Measurements from ENCODE around the gene POPDC3. TPM values are rescaled to one million over a fixed set of nuclear protein-coding genes. Genes with fewer than 3 reads are reported as not detected.
A peak's percentile ranks its signal among the peaks of the same experiment; 100 is the strongest.

The POPDC3 gene
- total and polyA plus RNA-seq, 7 donors = 80.1 to 271 (median 124) TPM

DNA sequence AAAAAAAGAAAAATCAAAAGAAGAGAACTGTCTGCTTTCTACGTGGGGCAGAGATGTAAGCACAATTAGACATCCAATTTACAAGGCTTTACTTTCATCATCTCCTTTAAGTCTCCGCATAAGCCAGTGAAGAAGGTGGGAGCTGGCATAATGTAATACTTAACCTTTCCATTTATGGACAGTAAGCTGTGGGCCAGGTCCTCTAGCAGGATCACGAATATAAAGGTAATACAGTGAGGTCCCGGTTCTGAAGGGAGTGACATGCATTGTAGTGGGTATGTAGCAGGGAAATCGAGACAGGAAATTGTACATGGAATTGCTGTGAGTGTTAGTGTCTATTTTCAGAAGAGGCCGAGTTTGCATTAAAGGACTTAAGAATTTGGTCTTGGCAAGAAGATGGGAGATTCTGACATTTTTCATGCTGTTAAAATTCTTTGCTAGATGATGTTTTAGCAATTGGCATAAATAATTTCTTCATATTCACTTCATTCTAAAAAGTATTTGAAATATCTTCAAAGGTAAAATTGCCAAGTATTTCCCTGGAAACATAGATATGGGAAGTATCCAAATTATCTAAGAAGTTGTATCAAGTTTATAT is 20.4 kb upstream of the POPDC3 start:
- intact Hi-C loops (cut with DNase I) = no loop called here
- ATAC-seq (peak in 1 of 4 donors; percentile 35), DNase-seq (no peak)
- no peaks in the 10 kb centered on the region for H3K36me3 ChIP-seq (ENCODE audit: insufficient read depth in 1 of 2, low read depth in 1 of 2)
- H3K4me1 ChIP-seq = no peaks in the 10 kb centered on the region
- no peaks in the 10 kb centered on the region for H3K9me3 ChIP-seq
- no peak overlapping the region for H3K4me3 ChIP-seq
- TF ChIP-seq, protein P1, sequence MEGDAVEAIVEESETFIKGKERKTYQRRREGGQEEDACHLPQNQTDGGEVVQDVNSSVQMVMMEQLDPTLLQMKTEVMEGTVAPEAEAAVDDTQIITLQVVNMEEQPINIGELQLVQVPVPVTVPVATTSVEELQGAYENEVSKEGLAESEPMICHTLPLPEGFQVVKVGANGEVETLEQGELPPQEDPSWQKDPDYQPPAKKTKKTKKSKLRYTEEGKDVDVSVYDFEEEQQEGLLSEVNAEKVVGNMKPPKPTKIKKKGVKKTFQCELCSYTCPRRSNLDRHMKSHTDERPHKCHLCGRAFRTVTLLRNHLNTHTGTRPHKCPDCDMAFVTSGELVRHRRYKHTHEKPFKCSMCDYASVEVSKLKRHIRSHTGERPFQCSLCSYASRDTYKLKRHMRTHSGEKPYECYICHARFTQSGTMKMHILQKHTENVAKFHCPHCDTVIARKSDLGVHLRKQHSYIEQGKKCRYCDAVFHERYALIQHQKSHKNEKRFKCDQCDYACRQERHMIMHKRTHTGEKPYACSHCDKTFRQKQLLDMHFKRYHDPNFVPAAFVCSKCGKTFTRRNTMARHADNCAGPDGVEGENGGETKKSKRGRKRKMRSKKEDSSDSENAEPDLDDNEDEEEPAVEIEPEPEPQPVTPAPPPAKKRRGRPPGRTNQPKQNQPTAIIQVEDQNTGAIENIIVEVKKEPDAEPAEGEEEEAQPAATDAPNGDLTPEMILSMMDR (IDR thresholded peaks at IDR 0.05) = no peak
- 44 to 66% (median 48%) methylated on average over 6 of the region's 6 CpGs for WGBS, 3 donors
- H3K27ac ChIP-seq = peak overlapping the region; percentile 17
- peaks cover 0 to 1% (median 0%) of the 10 kb centered on the region in 3 donors for H3K27me3 ChIP-seq (ENCODE audit: insufficient read depth in 3 of 3, low read length in 2 of 3)

DNA sequence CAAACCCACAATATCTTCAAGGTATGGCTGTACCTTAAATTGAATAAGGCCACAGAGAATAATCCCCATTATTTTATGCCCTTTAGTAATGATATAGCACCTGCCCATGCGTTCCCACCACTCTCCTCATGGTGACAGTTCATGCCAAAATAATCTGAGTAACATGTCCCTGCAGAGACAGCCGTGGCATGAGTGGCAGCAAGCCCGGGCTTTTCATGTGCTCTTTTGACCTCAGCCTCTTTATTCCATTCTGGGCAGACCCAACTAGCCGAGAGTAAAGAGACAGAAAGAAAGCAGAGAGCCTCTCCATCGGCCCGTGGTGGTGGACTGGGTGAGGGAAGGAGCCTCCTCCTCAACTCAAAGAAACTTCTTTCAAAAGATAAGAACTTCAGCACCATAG is 19.9 kb upstream of the POPDC3 start:
- peak overlapping the region; percentile 17 for H3K27ac ChIP-seq

DNA sequence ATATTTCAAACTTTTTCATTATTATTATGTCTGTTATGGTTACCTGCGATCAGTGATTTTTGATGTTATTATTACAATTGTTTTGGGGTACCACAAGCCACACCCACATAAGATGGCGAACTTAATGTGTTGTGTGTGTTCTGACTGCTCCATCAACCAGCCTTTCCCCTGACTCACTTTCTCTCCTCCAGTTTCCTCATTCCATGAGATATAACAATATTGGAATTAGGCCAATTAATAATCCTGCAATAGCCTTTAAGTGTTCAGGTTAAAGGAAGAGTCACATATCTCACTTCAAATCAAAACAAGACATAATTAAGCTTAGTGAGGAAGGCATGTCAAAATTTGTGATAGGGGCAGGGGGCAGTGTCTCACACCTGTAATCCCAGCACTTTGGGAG is 16.3 kb upstream of the POPDC3 start:
- 90 to 95% (median 92%) methylated on average over 2 of the region's 2 CpGs for WGBS, 3 donors
- peaks cover 10% of the 10 kb centered on the region for H3K4me1 ChIP-seq
- H3K27me3 ChIP-seq (ENCODE audit: insufficient read depth in 3 of 3, low read length in 2 of 3) = no peaks in the 10 kb centered on the region
- ATAC-seq = no peak
- no peaks in the 10 kb centered on the region for H3K36me3 ChIP-seq (ENCODE audit: insufficient read depth in 1 of 2, low read depth in 1 of 2)
- no peaks in the 10 kb centered on the region for H3K9me3 ChIP-seq
- intact Hi-C loops (cut with DNase I) = no loop called here
- TF ChIP-seq, protein P1 (IDR thresholded peaks at IDR 0.05) = no peak
- no peak for DNase-seq
- H3K27ac ChIP-seq = no peak overlapping the region
- no peak overlapping the region for H3K4me3 ChIP-seq

More for the DNA sequence above, 19.9 kb upstream of the POPDC3 start:
- TF ChIP-seq, protein P1 (IDR thresholded peaks at IDR 0.05) = no peak
- DNase-seq (peak; percentile 27 to 76), ATAC-seq (peak; percentile 81 to 92 (median 87))
- peaks cover 0 to 1% (median 0%) of the 10 kb centered on the region in 3 donors for H3K27me3 ChIP-seq (ENCODE audit: insufficient read depth in 3 of 3, low read length in 2 of 3)
- WGBS, 3 donors = 9 to 24% (median 21%) methylated on average over 6 of the region's 6 CpGs
- H3K36me3 ChIP-seq (ENCODE audit: insufficient read depth in 1 of 2, low read depth in 1 of 2) = no peaks in the 10 kb centered on the region
- intact Hi-C loops (cut with DNase I) = no loop called here
- H3K9me3 ChIP-seq = no peaks in the 10 kb centered on the region
- H3K4me3 ChIP-seq = no peak overlapping the region
- no peaks in the 10 kb centered on the region for H3K4me1 ChIP-seq

DNA sequence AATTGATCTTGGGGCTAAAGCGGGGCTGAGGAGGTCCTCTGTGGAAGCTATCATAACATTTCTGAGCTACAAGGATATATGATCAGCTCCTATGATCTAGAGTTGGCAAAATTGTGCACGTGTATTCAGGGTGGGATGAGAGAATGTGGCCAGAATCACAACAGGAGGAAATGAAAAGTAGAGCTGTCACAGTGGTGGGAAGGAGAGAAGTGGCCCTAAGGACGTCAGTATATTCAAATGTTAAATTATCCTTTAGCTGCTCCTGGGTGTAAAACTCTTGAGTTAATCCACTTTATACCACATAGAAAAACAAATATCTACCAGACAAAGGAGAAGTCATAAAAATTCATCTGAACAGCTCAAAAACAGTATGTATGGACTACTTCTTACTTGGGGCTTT is 14.8 kb upstream of the POPDC3 start:
- Histone ChIP-seq H3K36me3 (ENCODE audit: insufficient read depth in 1 of 2, low read depth in 1 of 2) (no peaks in the 10 kb centered on the region), H3K4me1 (peaks cover 10% of the 10 kb centered on the region), H3K9me3 (no peaks in the 10 kb centered on the region), H3K27ac (no peak overlapping the region), H3K4me3 (no peak overlapping the region), H3K27me3 (ENCODE audit: insufficient read depth in 3 of 3, low read length in 2 of 3) (no peaks in the 10 kb centered on the region)
- TF ChIP-seq, protein P1 (IDR thresholded peaks at IDR 0.05) = no peak
- no peak for ATAC-seq
- WGBS, 3 donors = 67 to 72% (median 72%) methylated on average over 3 of the region's 3 CpGs
- intact Hi-C loops (cut with DNase I) = no loop called here
- no peak for DNase-seq

DNA sequence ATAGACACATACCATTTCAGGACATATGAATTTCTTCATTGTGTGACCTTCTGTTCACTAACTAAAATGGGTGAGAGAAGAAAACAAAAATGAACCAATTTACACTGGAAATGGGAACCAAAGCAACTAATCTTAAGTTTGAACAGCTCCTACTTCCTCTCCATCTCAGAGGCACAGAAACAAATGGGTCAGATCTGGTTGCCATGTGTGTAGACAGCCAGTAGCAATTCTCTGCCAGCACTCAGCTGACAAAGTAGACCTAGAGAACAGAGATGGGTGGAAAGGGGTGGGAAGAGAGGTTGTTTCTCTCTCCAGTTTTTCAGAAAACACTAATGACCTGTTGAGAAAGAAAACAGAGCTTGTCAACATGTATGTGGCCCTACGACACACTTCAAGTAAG is 14.3 kb upstream of the POPDC3 start:
- Histone ChIP-seq H3K4me3 (no peak overlapping the region), H3K4me1 (peaks cover 10% of the 10 kb centered on the region), H3K36me3 (ENCODE audit: insufficient read depth in 1 of 2, low read depth in 1 of 2) (no peaks in the 10 kb centered on the region), H3K9me3 (no peaks in the 10 kb centered on the region), H3K27ac (no peak overlapping the region), H3K27me3 (ENCODE audit: insufficient read depth in 3 of 3, low read length in 2 of 3) (no peaks in the 10 kb centered on the region)
- TF ChIP-seq, protein P1 (IDR thresholded peaks at IDR 0.05) = no peak
- ATAC-seq (no peak), DNase-seq (no peak)
- 86 to 92% (median 89%) methylated on average over 1 of the region's 1 CpG for WGBS, 3 donors
- intact Hi-C loops (cut with DNase I) = no loop called here

All from psoas muscle (tissue), 8 donors.